ENCODE measurements around the gene KMT2B.
"Not testable (repeated sequence)": the region's sequence is repeated elsewhere in the genome, so short reads cannot be mapped to it uniquely, and the experiment has no call there.

The KMT2B gene

GRCh38 chr19:35722461-35722860 lies 4.7 kb downstream of the KMT2B start:
- no peak overlapping the region for H3K4me2 ChIP-seq (ENCODE audit: low read length)
- no CpG with 5 or more reads among the region's 14 CpGs for WGBS (ENCODE audit: extremely low coverage, insufficient coverage, low lambda C conversion rate)
- no peak overlapping the region for H3K9ac ChIP-seq (ENCODE audit: low read length)
- peaks cover 3% of the 10 kb centered on the region for H3K4me1 ChIP-seq (ENCODE audit: control insufficient read depth, low read depth, low read length)
- H3K27ac ChIP-seq (ENCODE audit: low read depth, low read length): no peak overlapping the region
- H3K36me3 ChIP-seq (ENCODE audit: control insufficient read depth, insufficient read depth, low read length): peaks cover 21% of the 10 kb centered on the region
- no peak overlapping the region for H4K8ac ChIP-seq (ENCODE audit: low read depth, low read length)
- H3K79me1 ChIP-seq (ENCODE audit: low read length): peaks cover 13% of the 10 kb centered on the region
- no peak overlapping the region for H2BK15ac ChIP-seq (replicated peaks; ENCODE audit: low read depth)
- no peak overlapping the region for H2AK5ac ChIP-seq (ENCODE audit: low read length)
- no peak overlapping the region for H3K23ac ChIP-seq (ENCODE audit: low read length)
- no peak overlapping the region for H3K4me3 ChIP-seq (ENCODE audit: low read length)
- DNase-seq: no peak
- peaks cover 13% of the 10 kb centered on the region for H3K79me2 ChIP-seq (ENCODE audit: control insufficient read depth, insufficient read depth, low read length)
- H3K27me3 ChIP-seq (ENCODE audit: insufficient read depth, low read length, poor library complexity): no peaks in the 10 kb centered on the region
- H2BK120ac ChIP-seq (ENCODE audit: low read depth, low read length): no peak overlapping the region
- no peak overlapping the region for H2BK5ac ChIP-seq (ENCODE audit: low read length)
- no peak overlapping the region for H3K4ac ChIP-seq (ENCODE audit: low read depth, low read length)
- H3K56ac ChIP-seq (ENCODE audit: low read length): no peak overlapping the region
- H4K5ac ChIP-seq (ENCODE audit: low read length): no peak overlapping the region
- H3K18ac ChIP-seq (ENCODE audit: low read length): no peak overlapping the region

GRCh38 chr19:35722897-35723296 lies 5.1 kb downstream of the KMT2B start:
- Histone ChIP-seq H3K4me3 (ENCODE audit: low read length) (no peak overlapping the region), H3K4me2 (ENCODE audit: low read length) (no peak overlapping the region), H3K36me3 (ENCODE audit: control insufficient read depth, insufficient read depth, low read length) (peaks cover 23% of the 10 kb centered on the region), H3K56ac (ENCODE audit: low read length) (no peak overlapping the region), H3K4ac (ENCODE audit: low read depth, low read length) (no peak overlapping the region), H4K8ac (ENCODE audit: low read depth, low read length) (no peak overlapping the region), H3K4me1 (ENCODE audit: control insufficient read depth, low read depth, low read length) (peaks cover 3% of the 10 kb centered on the region), H3K9ac (ENCODE audit: low read length) (no peak overlapping the region), H2BK120ac (ENCODE audit: low read depth, low read length) (no peak overlapping the region), H3K18ac (ENCODE audit: low read length) (no peak overlapping the region), H2AK5ac (ENCODE audit: low read length) (no peak overlapping the region), H2BK15ac (replicated peaks; ENCODE audit: low read depth) (no peak overlapping the region), H4K5ac (ENCODE audit: low read length) (no peak overlapping the region), H3K79me1 (ENCODE audit: low read length) (peaks cover 13% of the 10 kb centered on the region), H3K23ac (ENCODE audit: low read length) (no peak overlapping the region), H3K79me2 (ENCODE audit: control insufficient read depth, insufficient read depth, low read length) (peaks cover 13% of the 10 kb centered on the region), H3K27ac (ENCODE audit: low read depth, low read length) (no peak overlapping the region), H2BK5ac (ENCODE audit: low read length) (no peak overlapping the region), H3K27me3 (ENCODE audit: insufficient read depth, low read length, poor library complexity) (no peaks in the 10 kb centered on the region)
- no CpG with 5 or more reads among the region's 16 CpGs for WGBS (ENCODE audit: extremely low coverage, insufficient coverage, low lambda C conversion rate)
- DNase-seq: no peak

DNA sequence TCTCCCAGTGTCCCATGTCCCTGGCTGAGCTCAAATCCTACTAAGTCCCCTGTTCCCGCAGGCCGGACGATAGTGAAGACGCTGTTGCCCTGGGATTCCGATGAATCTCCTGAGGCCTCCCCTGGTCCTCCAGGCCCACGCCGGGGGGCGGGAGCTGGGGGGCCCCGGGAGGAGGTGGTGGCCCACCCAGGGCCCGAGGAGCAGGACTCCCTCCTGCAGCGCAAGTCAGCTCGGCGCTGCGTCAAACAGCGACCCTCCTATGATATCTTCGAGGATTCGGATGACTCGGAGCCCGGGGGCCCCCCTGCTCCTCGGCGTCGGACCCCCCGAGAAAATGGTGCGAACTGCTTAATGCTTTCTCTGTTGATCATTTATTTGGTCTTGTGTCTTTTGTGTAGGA lies 5.9 kb downstream of the KMT2B start:
- no peak overlapping the region for H2BK5ac ChIP-seq (ENCODE audit: low read length)
- no peak overlapping the region for H3K9ac ChIP-seq (ENCODE audit: low read length)
- no peak overlapping the region for H2BK120ac ChIP-seq (ENCODE audit: low read depth, low read length)
- no peak overlapping the region for H3K4me3 ChIP-seq (ENCODE audit: low read length)
- H3K79me1 ChIP-seq (ENCODE audit: low read length): peaks cover 11% of the 10 kb centered on the region
- no peak overlapping the region for H3K27ac ChIP-seq (ENCODE audit: low read depth, low read length)
- H3K4me2 ChIP-seq (ENCODE audit: low read length): no peak overlapping the region
- H2BK15ac ChIP-seq (replicated peaks; ENCODE audit: low read depth): no peak overlapping the region
- no peaks in the 10 kb centered on the region for H3K27me3 ChIP-seq (ENCODE audit: insufficient read depth, low read length, poor library complexity)
- peaks cover 24% of the 10 kb centered on the region for H3K36me3 ChIP-seq (ENCODE audit: control insufficient read depth, insufficient read depth, low read length)
- DNase-seq: no peak
- H3K79me2 ChIP-seq (ENCODE audit: control insufficient read depth, insufficient read depth, low read length): peaks cover 8% of the 10 kb centered on the region
- WGBS (ENCODE audit: extremely low coverage, insufficient coverage, low lambda C conversion rate): no CpG with 5 or more reads among the region's 24 CpGs
- H3K4me1 ChIP-seq (ENCODE audit: control insufficient read depth, low read depth, low read length): peaks cover 3% of the 10 kb centered on the region
- no peak overlapping the region for H3K23ac ChIP-seq (ENCODE audit: low read length)
- H3K18ac ChIP-seq (ENCODE audit: low read length): no peak overlapping the region
- H3K4ac ChIP-seq (ENCODE audit: low read depth, low read length): no peak overlapping the region
- H2AK5ac ChIP-seq (ENCODE audit: low read length): no peak overlapping the region
- H4K5ac ChIP-seq (ENCODE audit: low read length): no peak overlapping the region
- H4K8ac ChIP-seq (ENCODE audit: low read depth, low read length): no peak overlapping the region
- no peak overlapping the region for H3K56ac ChIP-seq (ENCODE audit: low read length)

DNA sequence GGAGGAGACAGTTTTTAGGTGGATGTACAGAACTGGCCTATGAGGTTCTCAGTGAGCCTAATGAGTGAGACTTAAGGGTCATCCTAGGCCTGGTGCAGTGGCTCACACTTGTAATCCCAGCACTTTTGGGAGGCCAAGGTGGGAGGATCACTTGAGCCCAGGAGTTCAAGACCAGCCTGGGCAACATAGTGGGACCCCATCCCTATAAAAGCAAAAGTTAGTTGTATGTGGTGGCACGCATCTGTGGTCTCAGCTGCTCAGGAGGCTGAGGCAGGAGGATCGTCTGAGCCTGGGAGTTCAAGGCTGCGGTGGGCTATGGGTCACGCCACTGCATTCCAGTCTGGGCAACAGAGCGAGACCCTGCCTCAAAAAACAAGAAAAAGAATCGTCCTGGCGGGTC lies 6.3 kb downstream of the KMT2B start:
- H4K8ac ChIP-seq (ENCODE audit: low read depth, low read length): not testable (repeated sequence)
- H3K36me3 ChIP-seq (ENCODE audit: control insufficient read depth, insufficient read depth, low read length): peaks cover 27% of the 10 kb centered on the region

GRCh38 chr19:35724560-35724959 lies 6.8 kb downstream of the KMT2B start:
- Histone ChIP-seq H3K56ac (ENCODE audit: low read length) (no peak overlapping the region), H4K8ac (ENCODE audit: low read depth, low read length) (no peak overlapping the region), H3K9ac (ENCODE audit: low read length) (no peak overlapping the region), H3K79me2 (ENCODE audit: control insufficient read depth, insufficient read depth, low read length) (no peaks in the 10 kb centered on the region), H3K79me1 (ENCODE audit: low read length) (peaks cover 3% of the 10 kb centered on the region), H2BK5ac (ENCODE audit: low read length) (no peak overlapping the region), H2AK5ac (ENCODE audit: low read length) (no peak overlapping the region), H3K23ac (ENCODE audit: low read length) (no peak overlapping the region), H4K5ac (ENCODE audit: low read length) (no peak overlapping the region), H3K27me3 (ENCODE audit: insufficient read depth, low read length, poor library complexity) (no peaks in the 10 kb centered on the region), H3K36me3 (ENCODE audit: control insufficient read depth, insufficient read depth, low read length) (peaks cover 27% of the 10 kb centered on the region), H3K4me2 (ENCODE audit: low read length) (no peak overlapping the region), H3K27ac (ENCODE audit: low read depth, low read length) (no peak overlapping the region), H2BK15ac (replicated peaks; ENCODE audit: low read depth) (no peak overlapping the region), H3K18ac (ENCODE audit: low read length) (no peak overlapping the region), H3K4me1 (ENCODE audit: control insufficient read depth, low read depth, low read length) (no peaks in the 10 kb centered on the region), H2BK120ac (ENCODE audit: low read depth, low read length) (no peak overlapping the region), H3K4ac (ENCODE audit: low read depth, low read length) (no peak overlapping the region), H3K4me3 (ENCODE audit: low read length) (no peak overlapping the region)
- no peak for DNase-seq
- WGBS (ENCODE audit: extremely low coverage, insufficient coverage, low lambda C conversion rate): no CpG with 5 or more reads among the region's 12 CpGs

More for the DNA sequence above, 6.3 kb downstream of the KMT2B start:
- not testable (repeated sequence) for H3K27ac ChIP-seq (ENCODE audit: low read depth, low read length); H3K4me3 ChIP-seq (ENCODE audit: low read length); H3K9ac ChIP-seq (ENCODE audit: low read length); H3K18ac ChIP-seq (ENCODE audit: low read length); H3K79me2 ChIP-seq (ENCODE audit: control insufficient read depth, insufficient read depth, low read length); H3K4me2 ChIP-seq (ENCODE audit: low read length); H3K4ac ChIP-seq (ENCODE audit: low read depth, low read length); DNase-seq; H3K56ac ChIP-seq (ENCODE audit: low read length); H3K27me3 ChIP-seq (ENCODE audit: insufficient read depth, low read length, poor library complexity); H2BK5ac ChIP-seq (ENCODE audit: low read length); H2AK5ac ChIP-seq (ENCODE audit: low read length); H4K5ac ChIP-seq (ENCODE audit: low read length); H2BK120ac ChIP-seq (ENCODE audit: low read depth, low read length); H2BK15ac ChIP-seq (replicated peaks; ENCODE audit: low read depth); H3K23ac ChIP-seq (ENCODE audit: low read length); H3K4me1 ChIP-seq (ENCODE audit: control insufficient read depth, low read depth, low read length); H3K79me1 ChIP-seq (ENCODE audit: low read length)
- WGBS (ENCODE audit: extremely low coverage, insufficient coverage, low lambda C conversion rate): no CpG with 5 or more reads among the region's 7 CpGs

DNA sequence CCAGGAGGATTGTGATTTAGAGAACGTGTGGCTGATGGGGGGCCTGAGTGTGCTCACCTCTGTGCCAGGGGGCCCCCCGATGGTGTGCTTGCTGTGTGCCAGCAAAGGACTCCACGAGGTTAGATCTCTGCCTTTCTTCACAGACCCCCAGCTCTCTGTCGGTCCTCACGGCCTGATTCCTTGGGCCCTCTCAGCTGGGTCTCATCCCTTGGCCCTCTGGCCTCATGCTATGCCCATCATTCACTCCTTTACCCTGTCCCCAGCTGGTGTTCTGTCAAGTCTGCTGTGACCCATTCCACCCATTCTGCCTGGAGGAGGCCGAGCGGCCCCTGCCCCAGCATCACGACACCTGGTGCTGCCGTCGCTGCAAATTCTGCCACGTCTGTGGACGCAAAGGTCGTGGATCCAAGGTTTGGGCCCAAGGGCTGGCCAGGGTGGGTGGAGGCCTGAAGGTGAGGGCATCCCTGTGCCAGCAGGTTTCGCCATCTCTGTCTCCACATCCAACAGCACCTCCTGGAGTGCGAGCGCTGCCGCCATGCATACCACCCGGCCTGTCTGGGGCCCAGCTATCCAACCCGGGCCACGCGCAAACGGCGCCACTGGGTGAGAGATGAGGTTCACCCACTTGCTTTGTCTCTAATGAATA lies 7.5 kb downstream of the KMT2B start:
- WGBS (ENCODE audit: extremely low coverage, insufficient coverage, low lambda C conversion rate): no CpG with 5 or more reads among the region's 23 CpGs

More for the DNA sequence above, 7.5 kb downstream of the KMT2B start:
- Histone ChIP-seq H3K79me2 (ENCODE audit: control insufficient read depth, insufficient read depth, low read length) (no peaks in the 10 kb centered on the region), H3K4me3 (ENCODE audit: low read length) (no peak overlapping the region), H3K18ac (ENCODE audit: low read length) (no peak overlapping the region), H3K4ac (ENCODE audit: low read depth, low read length) (no peak overlapping the region), H2BK120ac (ENCODE audit: low read depth, low read length) (no peak overlapping the region), H2BK5ac (ENCODE audit: low read length) (no peak overlapping the region), H3K23ac (ENCODE audit: low read length) (no peak overlapping the region), H2BK15ac (replicated peaks; ENCODE audit: low read depth) (no peak overlapping the region), H3K9ac (ENCODE audit: low read length) (no peak overlapping the region), H3K4me2 (ENCODE audit: low read length) (no peak overlapping the region), H3K27me3 (ENCODE audit: insufficient read depth, low read length, poor library complexity) (no peaks in the 10 kb centered on the region), H3K36me3 (ENCODE audit: control insufficient read depth, insufficient read depth, low read length) (peaks cover 30% of the 10 kb centered on the region), H3K27ac (ENCODE audit: low read depth, low read length) (no peak overlapping the region), H2AK5ac (ENCODE audit: low read length) (no peak overlapping the region), H3K79me1 (ENCODE audit: low read length) (peaks cover 1% of the 10 kb centered on the region), H3K4me1 (ENCODE audit: control insufficient read depth, low read depth, low read length) (no peaks in the 10 kb centered on the region), H4K8ac (ENCODE audit: low read depth, low read length) (no peak overlapping the region), H4K5ac (ENCODE audit: low read length) (no peak overlapping the region), H3K56ac (ENCODE audit: low read length) (no peak overlapping the region)
- no peak for DNase-seq

Measured in mesendoderm (in vitro differentiated cells).